ENCODE results near the gene RABEP1. TPM values are rescaled to one million over a fixed set of nuclear protein-coding genes. Genes with fewer than 3 reads are reported as not detected.

RABEP1 gene
- polyA plus RNA-seq, 1 experiment, result 14.9 TPM

DNA sequence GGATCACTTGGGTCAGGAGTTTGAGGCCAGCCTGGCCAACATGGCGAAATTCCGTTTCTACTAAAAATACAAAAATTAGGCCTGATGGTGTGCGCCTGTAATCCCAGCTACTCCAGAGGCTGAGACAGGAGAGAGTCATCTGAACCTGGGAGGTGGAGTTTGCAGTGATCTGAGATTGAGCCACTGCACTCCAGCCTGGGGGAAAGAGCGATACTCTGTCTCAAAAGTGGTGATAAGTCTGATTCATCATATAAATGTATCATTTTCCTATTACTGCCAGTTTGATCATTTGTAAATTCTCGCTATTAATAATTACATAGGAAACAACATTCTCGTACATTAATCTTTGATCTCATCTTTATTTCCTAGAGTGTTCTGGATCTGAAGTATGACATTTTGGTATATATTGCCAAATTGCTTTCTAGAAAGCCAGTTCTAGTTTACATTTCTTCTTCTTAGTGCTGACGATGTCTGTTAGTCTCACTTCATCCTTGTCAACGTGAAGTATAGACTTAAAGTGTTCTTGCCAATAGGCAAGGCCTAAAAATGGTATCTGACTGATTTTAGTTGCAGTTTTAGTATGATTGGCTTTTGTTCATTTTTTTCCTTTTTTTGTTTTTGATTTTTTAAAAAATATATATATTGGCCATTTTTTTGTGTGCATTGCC is 9.7 kb downstream of the RABEP1 start:
- Histone ChIP-seq H3K36me3 (ENCODE audit: control insufficient read depth, insufficient read depth, low read length) (no peaks in the 10 kb centered on the region), H3K4me3 (ENCODE audit: low read depth, low read length) (no peak overlapping the region), H3K27me3 (ENCODE audit: control insufficient read depth, insufficient read depth, low read length) (no peaks in the 10 kb centered on the region)
- no peak for TF ChIP-seq CTCF (IDR thresholded peaks at IDR 0.05; ENCODE audit: insufficient read depth, low read depth, low read length)
- no peak for DNase-seq (ENCODE audit: low read depth)
- POLR2A ChIA-PET, result no interaction called here
- CTCF ChIA-PET, result no interaction called here

DNA sequence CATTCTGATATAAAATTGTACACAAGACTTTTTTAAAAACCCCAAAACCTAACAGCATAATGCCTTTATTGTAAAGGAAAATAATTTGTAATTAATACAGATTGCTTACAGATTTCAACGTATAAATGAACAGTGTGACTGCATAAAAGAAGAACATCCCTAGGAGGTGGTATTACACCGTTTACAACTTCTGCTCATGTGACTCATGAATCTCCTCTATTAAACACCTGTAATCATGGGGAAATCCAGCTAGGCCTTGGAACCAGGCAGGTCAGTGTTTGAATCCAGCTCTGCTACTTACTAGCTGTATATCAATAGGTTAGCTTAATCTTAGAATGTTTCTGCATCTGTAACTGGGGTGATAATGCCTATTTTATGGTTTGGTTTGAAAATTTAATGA is 15.2 kb downstream of the RABEP1 start:
- CTCF ChIA-PET, result interaction anchor here (0.7 to 4.0 kb wide), 2 partner anchors 11 to 25 kb away, joined by 3 to 26 read pairs; no protein-coding TSS in a partner anchor
- POLR2A ChIA-PET, result no interaction called here
- DNase-seq (ENCODE audit: low read depth), result no peak
- H3K36me3 ChIP-seq (ENCODE audit: control insufficient read depth, insufficient read depth, low read length), result no peaks in the 10 kb centered on the region
- no peaks in the 10 kb centered on the region for H3K27me3 ChIP-seq (ENCODE audit: control insufficient read depth, insufficient read depth, low read length)
- TF ChIP-seq CTCF (IDR thresholded peaks at IDR 0.05; ENCODE audit: insufficient read depth, low read depth, low read length), result no peak
- H3K4me3 ChIP-seq (ENCODE audit: low read depth, low read length), result no peak overlapping the region

- Histone ChIP-seq H3K27me3 (ENCODE audit: control insufficient read depth, insufficient read depth, low read length) (no peaks in the 10 kb centered on the region), H3K36me3 (ENCODE audit: control insufficient read depth, insufficient read depth, low read length) (no peaks in the 10 kb centered on the region), H3K4me3 (ENCODE audit: low read depth, low read length) (no peak overlapping the region)
- no peak for TF ChIP-seq CTCF (IDR thresholded peaks at IDR 0.05; ENCODE audit: insufficient read depth, low read depth, low read length)
- DNase-seq (ENCODE audit: low read depth), result no peak
- POLR2A ChIA-PET, result no interaction called here
- CTCF ChIA-PET, result interaction anchor here (0.6 kb wide), 1 partner anchor 22 kb away, joined by 3 read pairs; no protein-coding TSS in a partner anchor
Measured at GRCh38 chr17:5299383-5299782, 17.3 kb downstream of the RABEP1 start.

DNA sequence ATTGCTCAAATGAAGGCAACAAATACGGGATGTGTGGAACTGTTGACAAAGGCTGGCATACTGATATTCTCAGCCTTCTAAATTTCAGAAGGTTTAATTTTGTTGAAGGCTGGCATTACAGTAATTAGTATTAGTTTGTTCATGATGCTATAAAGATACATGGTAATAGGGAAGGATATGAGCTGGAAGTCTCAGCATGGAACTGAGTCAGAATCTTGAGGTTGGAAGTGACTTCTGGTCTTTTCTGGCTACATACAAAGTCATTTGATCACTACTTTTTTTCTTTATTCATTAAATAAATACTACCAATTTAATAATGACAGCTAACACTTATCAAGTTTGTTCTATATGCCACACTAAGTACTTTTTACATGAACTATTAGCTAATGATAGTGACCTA is 22.6 kb downstream of the RABEP1 start:
- H3K27me3 ChIP-seq (ENCODE audit: control insufficient read depth, insufficient read depth, low read length), result no peaks in the 10 kb centered on the region
- no peak for DNase-seq (ENCODE audit: low read depth)
- TF ChIP-seq CTCF (IDR thresholded peaks at IDR 0.05; ENCODE audit: insufficient read depth, low read depth, low read length), result no peak
- H3K4me3 ChIP-seq (ENCODE audit: low read depth, low read length), result no peak overlapping the region
- POLR2A ChIA-PET, result no interaction called here
- CTCF ChIA-PET, result interaction anchor here (1.4 kb wide), 1 partner anchor 135 kb away, joined by 3 read pairs; no protein-coding TSS in a partner anchor
- H3K36me3 ChIP-seq (ENCODE audit: control insufficient read depth, insufficient read depth, low read length), result no peaks in the 10 kb centered on the region

DNA sequence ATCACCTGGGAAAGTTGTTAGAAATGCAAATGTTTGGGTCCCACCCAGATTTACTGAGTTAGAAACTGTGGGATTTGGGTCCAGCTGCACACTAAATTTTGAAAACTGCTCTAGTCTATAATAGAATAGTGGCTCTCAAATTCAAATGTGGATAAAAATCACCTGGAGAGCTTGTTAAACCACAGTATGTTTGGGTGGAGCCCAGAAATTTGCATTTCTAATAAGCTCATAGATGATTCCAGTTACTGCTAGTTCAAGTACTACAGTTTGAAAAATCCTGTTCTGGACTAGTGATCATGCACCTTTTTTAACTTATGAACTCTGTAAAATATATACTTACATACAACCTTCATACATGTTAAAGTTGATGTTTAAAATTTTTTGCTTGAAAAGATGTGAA is 27.8 kb downstream of the RABEP1 start:
- ChIA-PET CTCF (interaction anchor here (4.1 kb wide), 1 partner anchor 13 kb away, joined by 26 read pairs; no protein-coding TSS in a partner anchor), POLR2A (no interaction called here)

More for the DNA sequence above, 27.8 kb downstream of the RABEP1 start:
- DNase-seq (ENCODE audit: low read depth), result no peak
- no peak overlapping the region for H3K4me3 ChIP-seq (ENCODE audit: low read depth, low read length)
- no peak for TF ChIP-seq CTCF (IDR thresholded peaks at IDR 0.05; ENCODE audit: insufficient read depth, low read depth, low read length)
- no peaks in the 10 kb centered on the region for H3K27me3 ChIP-seq (ENCODE audit: control insufficient read depth, insufficient read depth, low read length)
- H3K36me3 ChIP-seq (ENCODE audit: control insufficient read depth, insufficient read depth, low read length), result no peaks in the 10 kb centered on the region; the same call in 1 of the 2 replicates
